K562 (cell line): Measurements from ENCODE around the gene CYLD.

ENCODE experiments used
- DMBX1 ChIP-seq: fragments of 250-450 bp; sonication (Bioruptor Pico); IDR thresholded peaks from 2 replicates; pipeline ENCODE4 v1.8.0; 2022; ENCODE audit warnings: inconsistent platforms, mild to moderate bottlenecking, moderate library complexity, borderline replicate concordance
- EZH2 ChIP-seq: IDR thresholded peaks from 2 replicates; pipeline ENCODE4 v1.6.1; 2012; ENCODE audit warnings: low read depth, mild to moderate bottlenecking, inconsistent platforms, low read length, borderline replicate concordance
- HDAC2 ChIP-seq: fragments of 450-650 bp; IDR thresholded peaks from 2 replicates; pipeline ENCODE4 v1.6.1; 2016; ENCODE audit warnings: mild to moderate bottlenecking
- KDM5B ChIP-seq: fragments of 200-600 bp; sonication (generic); IDR thresholded peaks from 2 replicates; pipeline ENCODE4 v1.6.1; 2012; ENCODE audit warnings: low read depth, mild to moderate bottlenecking, moderate library complexity, low read length, control low read depth, inconsistent platforms; ENCODE audit not compliant: insufficient replicate concordance
- SRF ChIP-seq, 2 experiments: fragments of 250-450, 450-650 bp in 1 of 2; sonication (Bioruptor Pico) in 1 of 2; sonication (generic) in 1 of 2; formaldehyde crosslinking; IDR thresholded peaks; 2 replicates each; pipeline versions ENCODE4 v1.5.0 to v1.5.1; 2020 to 2022; ENCODE audit warnings: mild to moderate bottlenecking in 1 of 2, missing genetic modification reagents in 1 of 2
- TCF7L2 ChIP-seq: fragments of 150-350 bp; IDR thresholded peaks from 2 replicates; pipeline ENCODE4 v1.6.1; 2016; ENCODE audit warnings: low read depth, mild to moderate bottlenecking, low read length, moderate library complexity
- XRCC5 ChIP-seq: fragments of 200-400 bp; formaldehyde crosslinking; IDR thresholded peaks from 2 replicates; pipeline ENCODE4 v1.6.1; 2017; ENCODE audit warnings: low read depth, mild to moderate bottlenecking, low read length
- ZSCAN29 ChIP-seq: fragments of 450-650 bp; IDR thresholded peaks from 2 replicates; pipeline ENCODE4 v1.6.1; 2017
- TF ChIP-seq, protein P1 (sequence below): sonication (generic); formaldehyde crosslinking; IDR thresholded peaks from 2 replicates; pipeline ENCODE4 v1.8.0; 2022; ENCODE audit warnings: mild to moderate bottlenecking, missing genetic modification reagents, borderline replicate concordance
- TF ChIP-seq, protein P2 (sequence below): sonication (generic); formaldehyde crosslinking; IDR thresholded peaks from 2 replicates; pipeline ENCODE4 v1.8.0; 2022; ENCODE audit warnings: mild to moderate bottlenecking, low read depth, missing genetic modification reagents
- TF ChIP-seq, protein P3 (sequence below): sonication (generic); formaldehyde crosslinking; IDR thresholded peaks from 2 replicates; pipeline ENCODE4 v1.8.0; 2023; ENCODE audit warnings: mild to moderate bottlenecking, missing genetic modification reagents

DNA sequence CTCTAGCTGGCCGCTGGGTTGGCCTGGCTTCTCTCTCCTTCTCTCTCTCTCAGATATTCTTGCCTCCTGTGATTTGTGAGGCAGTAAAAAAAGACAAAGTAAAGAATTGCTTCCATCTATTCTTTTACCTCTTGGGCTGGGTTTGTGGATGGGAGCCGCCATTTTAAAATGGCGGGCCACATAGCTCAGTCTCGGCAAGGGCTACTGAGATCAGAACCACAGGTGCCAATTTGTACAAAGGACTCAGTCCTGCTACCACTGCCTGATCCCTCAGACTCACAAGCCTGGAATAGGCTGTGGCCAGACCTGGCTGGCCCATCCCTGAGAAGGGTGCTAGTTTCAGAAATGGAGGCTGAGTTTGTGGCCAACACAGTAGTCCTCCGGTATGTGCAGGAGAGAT is 24.4 kb upstream of the CYLD start:
- TF ChIP-seq TCF7L2 (no peak), SRF (CRISPR knock-in tag; IDR thresholded peaks at IDR 0.05) (no peak), EZH2 (no peak), ZSCAN29 (no peak), XRCC5 (no peak), DMBX1 (CRISPR knock-in tag) (no peak), KDM5B (no peak), HDAC2 (no peak)
- TF ChIP-seq, protein P1, sequence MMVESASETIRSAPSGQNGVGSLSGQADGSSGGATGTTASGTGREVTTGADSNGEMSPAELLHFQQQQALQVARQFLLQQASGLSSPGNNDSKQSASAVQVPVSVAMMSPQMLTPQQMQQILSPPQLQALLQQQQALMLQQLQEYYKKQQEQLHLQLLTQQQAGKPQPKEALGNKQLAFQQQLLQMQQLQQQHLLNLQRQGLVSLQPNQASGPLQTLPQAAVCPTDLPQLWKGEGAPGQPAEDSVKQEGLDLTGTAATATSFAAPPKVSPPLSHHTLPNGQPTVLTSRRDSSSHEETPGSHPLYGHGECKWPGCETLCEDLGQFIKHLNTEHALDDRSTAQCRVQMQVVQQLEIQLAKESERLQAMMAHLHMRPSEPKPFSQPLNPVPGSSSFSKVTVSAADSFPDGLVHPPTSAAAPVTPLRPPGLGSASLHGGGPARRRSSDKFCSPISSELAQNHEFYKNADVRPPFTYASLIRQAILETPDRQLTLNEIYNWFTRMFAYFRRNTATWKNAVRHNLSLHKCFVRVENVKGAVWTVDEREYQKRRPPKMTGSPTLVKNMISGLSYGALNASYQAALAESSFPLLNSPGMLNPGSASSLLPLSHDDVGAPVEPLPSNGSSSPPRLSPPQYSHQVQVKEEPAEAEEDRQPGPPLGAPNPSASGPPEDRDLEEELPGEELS (CRISPR knock-in tag): no peak
- TF ChIP-seq, protein P2, sequence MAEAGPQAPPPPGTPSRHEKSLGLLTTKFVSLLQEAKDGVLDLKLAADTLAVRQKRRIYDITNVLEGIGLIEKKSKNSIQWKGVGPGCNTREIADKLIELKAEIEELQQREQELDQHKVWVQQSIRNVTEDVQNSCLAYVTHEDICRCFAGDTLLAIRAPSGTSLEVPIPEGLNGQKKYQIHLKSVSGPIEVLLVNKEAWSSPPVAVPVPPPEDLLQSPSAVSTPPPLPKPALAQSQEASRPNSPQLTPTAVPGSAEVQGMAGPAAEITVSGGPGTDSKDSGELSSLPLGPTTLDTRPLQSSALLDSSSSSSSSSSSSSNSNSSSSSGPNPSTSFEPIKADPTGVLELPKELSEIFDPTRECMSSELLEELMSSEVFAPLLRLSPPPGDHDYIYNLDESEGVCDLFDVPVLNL (CRISPR knock-in tag): no peak
- TF ChIP-seq, protein P3, sequence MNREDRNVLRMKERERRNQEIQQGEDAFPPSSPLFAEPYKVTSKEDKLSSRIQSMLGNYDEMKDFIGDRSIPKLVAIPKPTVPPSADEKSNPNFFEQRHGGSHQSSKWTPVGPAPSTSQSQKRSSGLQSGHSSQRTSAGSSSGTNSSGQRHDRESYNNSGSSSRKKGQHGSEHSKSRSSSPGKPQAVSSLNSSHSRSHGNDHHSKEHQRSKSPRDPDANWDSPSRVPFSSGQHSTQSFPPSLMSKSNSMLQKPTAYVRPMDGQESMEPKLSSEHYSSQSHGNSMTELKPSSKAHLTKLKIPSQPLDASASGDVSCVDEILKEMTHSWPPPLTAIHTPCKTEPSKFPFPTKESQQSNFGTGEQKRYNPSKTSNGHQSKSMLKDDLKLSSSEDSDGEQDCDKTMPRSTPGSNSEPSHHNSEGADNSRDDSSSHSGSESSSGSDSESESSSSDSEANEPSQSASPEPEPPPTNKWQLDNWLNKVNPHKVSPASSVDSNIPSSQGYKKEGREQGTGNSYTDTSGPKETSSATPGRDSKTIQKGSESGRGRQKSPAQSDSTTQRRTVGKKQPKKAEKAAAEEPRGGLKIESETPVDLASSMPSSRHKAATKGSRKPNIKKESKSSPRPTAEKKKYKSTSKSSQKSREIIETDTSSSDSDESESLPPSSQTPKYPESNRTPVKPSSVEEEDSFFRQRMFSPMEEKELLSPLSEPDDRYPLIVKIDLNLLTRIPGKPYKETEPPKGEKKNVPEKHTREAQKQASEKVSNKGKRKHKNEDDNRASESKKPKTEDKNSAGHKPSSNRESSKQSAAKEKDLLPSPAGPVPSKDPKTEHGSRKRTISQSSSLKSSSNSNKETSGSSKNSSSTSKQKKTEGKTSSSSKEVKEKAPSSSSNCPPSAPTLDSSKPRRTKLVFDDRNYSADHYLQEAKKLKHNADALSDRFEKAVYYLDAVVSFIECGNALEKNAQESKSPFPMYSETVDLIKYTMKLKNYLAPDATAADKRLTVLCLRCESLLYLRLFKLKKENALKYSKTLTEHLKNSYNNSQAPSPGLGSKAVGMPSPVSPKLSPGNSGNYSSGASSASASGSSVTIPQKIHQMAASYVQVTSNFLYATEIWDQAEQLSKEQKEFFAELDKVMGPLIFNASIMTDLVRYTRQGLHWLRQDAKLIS (CRISPR knock-in tag): no peak
